Right ventricle myocardium inferior (tissue), 1 donor: ENCODE results near the gene HYAL1. TPM values are rescaled to one million over a fixed set of nuclear protein-coding genes. Genes with fewer than 3 reads are reported as not detected.
A peak's percentile ranks its signal among the peaks of the same experiment; 100 is the strongest.

ENCODE experiments used
- ATAC-seq: fragments of 200-7000 bp; cut with Tn5 transposase; one replicate; pipeline ENCODE4 v1.9.1; 2020; ENCODE audit warnings: mild to moderate bottlenecking, moderate library complexity
- DNase-seq: peaks from one replicate; pipeline ENCODE4 v3.0.0; 2021; ENCODE audit errors: missing footprints
- intact Hi-C: fragments of 100-400 bp; cut with DNase I; formaldehyde crosslinking; loops from one replicate; pipeline ENCODE4 v1.11.0; 2022
- total RNA-seq: library from RNA; stranded (reverse); fragmentation: NEBNext Ultra II Directional; extraction: Animal tissue kit (Norgen Biotek cat#: 25700); gene quantifications from one replicate; pipeline ENCODE4 v1.2.1, GENCODE V29; 2021
- donor health status: DM: no; HTN: yes; CAD: no; lungs with severe emphysema.

HYAL1 gene
- total RNA-seq, 1 donor from 2014 or later: 70.1 TPM

GRCh38 chr3:50337175-50337861 is 33.9 kb upstream of the HYAL1 start:
- intact Hi-C loops: no loop called here
- peak; percentile 100 for DNase-seq
- peak; percentile 91 for ATAC-seq

GRCh38 chr3:50336452-50337174 is 33.2 kb upstream of the HYAL1 start:
- no peak for ATAC-seq
- DNase-seq: no peak
- intact Hi-C loops: no loop called here

- intact Hi-C loops: no loop called here
- DNase-seq (peak; percentile 8), ATAC-seq (no peak)
These were observed 31.1 kb upstream of the HYAL1 start for GRCh38 chr3:50334339-50335075.

- ATAC-seq (peak; percentile 33), DNase-seq (peak; percentile 67)
- intact Hi-C loops: no loop called here
These were observed 30.5 kb upstream of the HYAL1 start for GRCh38 chr3:50333744-50334328.

- intact Hi-C loops: no loop called here
- ATAC-seq (no peak), DNase-seq (peak; percentile 34)
These were observed 28.1 kb upstream of the HYAL1 start for GRCh38 chr3:50331364-50331907.

- ATAC-seq (no peak), DNase-seq (peak; percentile 49)
- intact Hi-C loops: no loop called here
These were observed 27.0 kb upstream of the HYAL1 start for GRCh38 chr3:50330330-50330729.

- DNase-seq: peak; percentile 99
- intact Hi-C loops: no loop called here
- ATAC-seq: peak; percentile 91
These were observed 24.7 kb upstream of the HYAL1 start, which contains the start of gene TUSC2 for GRCh38 chr3:50327943-50328691. TUSC2 (minus strand) TSS chr3:50328223; CDS start chr3:50328099, 124 bp downstream.

- DNase-seq (no peak), ATAC-seq (no peak)
- intact Hi-C loops: no loop called here
These were observed 23.8 kb upstream of the HYAL1 start for GRCh38 chr3:50327129-50327528.

GRCh38 chr3:50326182-50326541 is 22.8 kb upstream of the HYAL1 start:
- intact Hi-C loops: no loop called here
- no peak for ATAC-seq
- DNase-seq: no peak

- ATAC-seq: no peak
- intact Hi-C loops: loop anchor here (2.0 kb wide), 1 partner anchor 51 kb away; no protein-coding TSS in a partner anchor
These were observed 22.3 kb upstream of the HYAL1 start for GRCh38 chr3:50325497-50326181.

GRCh38 chr3:50325113-50325480 is 21.7 kb upstream of the HYAL1 start:
- ATAC-seq: no peak
- intact Hi-C loops: loop anchor here (2.0 kb wide), 1 partner anchor 50 kb away; no protein-coding TSS in a partner anchor

More at GRCh38 chr3:50325497-50326181, 22.3 kb upstream of the HYAL1 start:
- no peak for DNase-seq

GRCh38 chr3:50324351-50325112 is 21.2 kb upstream of the HYAL1 start:
- DNase-seq: peak; percentile 91
- ATAC-seq: peak; percentile 12
- intact Hi-C loops: loop anchor here (1.0 to 2.0 kb wide), 2 partner anchors 50 to 64 kb away; no protein-coding TSS in a partner anchor

More at GRCh38 chr3:50325113-50325480, 21.7 kb upstream of the HYAL1 start:
- DNase-seq: no peak

- DNase-seq (no peak), ATAC-seq (peak; percentile 1)
- intact Hi-C loops: loop anchor here (1.0 to 2.0 kb wide), 2 partner anchors 49 to 63 kb away; no protein-coding TSS in a partner anchor
These were observed 20.3 kb upstream of the HYAL1 start for GRCh38 chr3:50323614-50324199.

- ATAC-seq: no peak
- peak; percentile 69 for DNase-seq
- intact Hi-C loops: no loop called here
These were observed 19.8 kb upstream of the HYAL1 start for GRCh38 chr3:50323092-50323600.

- intact Hi-C loops: no loop called here
- peak; percentile 81 for DNase-seq
- ATAC-seq: no peak
These were observed 19.2 kb upstream of the HYAL1 start, which contains the start of gene HYAL2 for GRCh38 chr3:50322386-50323091. HYAL2 (minus strand) TSS chr3:50322745; CDS start chr3:50320489, 2,256 bp downstream.

- DNase-seq: no peak
- intact Hi-C loops: no loop called here
- no peak for ATAC-seq
These were observed 18.7 kb upstream of the HYAL1 start for GRCh38 chr3:50322115-50322385.
